ENCODE measurements around the gene BID.

- TF ChIP-seq SIN3A (IDR thresholded peaks at IDR 0.05; ENCODE audit: borderline replicate concordance, insufficient read depth, low read length), result no peak
- no peak for TF ChIP-seq REST (IDR thresholded peaks at IDR 0.05; ENCODE audit: insufficient read depth in 1 of 2, low read depth in 2 of 2, low read length in 2 of 2)
- no peak for TF ChIP-seq POLR2AphosphoS5 (IDR thresholded peaks at IDR 0.05; ENCODE audit: low read depth, low read length)
Measured at GRCh38 chr22:17684245-17684644, 90.0 kb downstream of the BID start.
